GM18951 (cell line): Measurements from ENCODE around the gene ARID4B.
"Not testable (repeated sequence)": the region's sequence is repeated elsewhere in the genome, so short reads cannot be mapped to it uniquely, and the experiment has no call there.

ENCODE experiments used
- POLR2A ChIP-seq: IDR thresholded peaks from 4 replicates; pipeline ENCODE4 v1.6.1; 2011; ENCODE audit warnings: mild to moderate bottlenecking; ENCODE audit not compliant: insufficient read length, insufficient read depth; ENCODE audit errors: extremely low read depth
- in situ Hi-C: fragments of 300-500 bp; cut with MboI; formaldehyde crosslinking; loops from one replicate; pipeline ENCODE4 v1.12.0; 2022; ENCODE audit warnings: low sequenced_read_pairs, mixed read lengths, inconsistent platforms; ENCODE audit not compliant: unreplicated experiment

Gene ARID4B

GRCh38 chr1:235264327-235264726 lies 63.7 kb downstream of the ARID4B start:
- no peak for TF ChIP-seq POLR2A
- in situ Hi-C loops = no loop called here

GRCh38 chr1:235262539-235262938 lies 65.4 kb downstream of the ARID4B start:
- no peak for TF ChIP-seq POLR2A
- in situ Hi-C loops = no loop called here

GRCh38 chr1:235261243-235261642 lies 66.7 kb downstream of the ARID4B start:
- in situ Hi-C loops = no loop called here
- no peak for TF ChIP-seq POLR2A

- in situ Hi-C loops = no loop called here
- TF ChIP-seq POLR2A = no peak
These were observed 68.7 kb downstream of the ARID4B start for GRCh38 chr1:235259133-235259778.

GRCh38 chr1:235258068-235258467 lies 69.9 kb downstream of the ARID4B start:
- in situ Hi-C loops = not testable (repeated sequence)

- no peak for TF ChIP-seq POLR2A
- in situ Hi-C loops = no loop called here
These were observed 73.3 kb downstream of the ARID4B start for GRCh38 chr1:235254721-235255120.

GRCh38 chr1:235253219-235253962 lies 74.6 kb downstream of the ARID4B start:
- in situ Hi-C loops = no loop called here
- TF ChIP-seq POLR2A = no peak

GRCh38 chr1:235250430-235250829 lies 77.5 kb downstream of the ARID4B start:
- in situ Hi-C loops = no loop called here
- TF ChIP-seq POLR2A = no peak

GRCh38 chr1:235246022-235246948 lies 81.7 kb downstream of the ARID4B start:
- in situ Hi-C loops = loop anchor here (5.0 kb wide), 1 partner anchor 166 kb away; no protein-coding TSS in a partner anchor

GRCh38 chr1:235244974-235245592 lies 82.9 kb downstream of the ARID4B start:
- in situ Hi-C loops = loop anchor here (5.0 kb wide), 1 partner anchor 167 kb away; no protein-coding TSS in a partner anchor
- no peak for TF ChIP-seq POLR2A

More at GRCh38 chr1:235246022-235246948, 81.7 kb downstream of the ARID4B start:
- no peak for TF ChIP-seq POLR2A

GRCh38 chr1:235240960-235241359 lies 87.0 kb downstream of the ARID4B start:
- in situ Hi-C loops = no loop called here
- TF ChIP-seq POLR2A = no peak

GRCh38 chr1:235239851-235240250 lies 88.1 kb downstream of the ARID4B start:
- TF ChIP-seq POLR2A = no peak
- in situ Hi-C loops = no loop called here

- in situ Hi-C loops = no loop called here
- TF ChIP-seq POLR2A = no peak
These were observed 89.4 kb downstream of the ARID4B start for GRCh38 chr1:235238558-235238957.
